ENCODE measurements around the gene MTMR3. TPM values are rescaled to one million over a fixed set of nuclear protein-coding genes. Genes with fewer than 3 reads are reported as not detected.

Gene MTMR3
- total RNA-seq, 1 experiment from 2014 or later = 27.0 TPM

GRCh38 chr22:29925402-29925801 is 42.4 kb downstream of the MTMR3 start:
- ChIA-PET RAD21 (ENCODE audit: low non-redundant PET in 1 of 2, low total read pairs in 2 of 2, uncharacterized antibody in 2 of 2, unreplicated experiment in 2 of 2) (no interaction called here), CTCF (no interaction called here), POLR2A (no interaction called here)
- DNase-seq (ENCODE audit: low read depth, low spot score) (no peak), ATAC-seq (no peak)
- Histone ChIP-seq H3K9me2 (ENCODE audit: insufficient read depth) (no peaks in the 10 kb centered on the region), H3K27ac (ENCODE audit: low read depth, low read length) (no peak overlapping the region), H3K4me1 (ENCODE audit: control insufficient read depth in 1 of 2, insufficient read depth in 2 of 2, low read length in 2 of 2) (no peaks in the 10 kb centered on the region), H3K9me3 (ENCODE audit: control insufficient read depth in 1 of 2, insufficient read depth in 1 of 2, low read depth in 1 of 2, low read length in 2 of 2) (no peaks in the 10 kb centered on the region), H3K36me3 (ENCODE audit: control insufficient read depth in 1 of 2, insufficient read depth in 2 of 2, low read length in 2 of 2) (no peaks in the 10 kb centered on the region), H4K20me1 (ENCODE audit: insufficient read depth) (no peaks in the 10 kb centered on the region; the same call in 1 of the 2 replicates), H3K4me2 (ENCODE audit: low read length) (no peak overlapping the region), H3K27me3 (ENCODE audit: insufficient read depth, low read length) (no peaks in the 10 kb centered on the region), H3K79me2 (ENCODE audit: insufficient read depth, low read length) (peaks cover 54% of the 10 kb centered on the region), H2AFZ (ENCODE audit: low read depth, low read length, poor library complexity, severe bottlenecking) (no peak overlapping the region), H3K9ac (ENCODE audit: low read length) (no peak overlapping the region), H3K4me3 (replicated peaks in 1 of 2; ENCODE audit: low read depth in 1 of 2, low read length in 2 of 2) (no peak overlapping the region)
- no peak for TF ChIP-seq SIN3A (IDR thresholded peaks at IDR 0.05; ENCODE audit: low read depth)
- no peak for TF ChIP-seq CTCF (IDR thresholded peaks at IDR 0.05 in 2 of 3, conservative IDR thresholded peaks at IDR 0.05 in 1 of 3; ENCODE audit: borderline replicate concordance in 1 of 3, insufficient read depth in 1 of 3, low read depth in 2 of 3, low read length in 2 of 3)
- no peak for TF ChIP-seq ATF3 (IDR thresholded peaks at IDR 0.05)
- no peak for TF ChIP-seq ZFX (IDR thresholded peaks at IDR 0.05)
- no peak for TF ChIP-seq ELF1 (IDR thresholded peaks at IDR 0.05; ENCODE audit: borderline replicate concordance, low read depth)
- no peak for TF ChIP-seq RAD21 (IDR thresholded peaks at IDR 0.05; ENCODE audit: low read depth)
- TF ChIP-seq JUND (IDR thresholded peaks at IDR 0.05) = no peak
- TF ChIP-seq SRF (IDR thresholded peaks at IDR 0.05; ENCODE audit: low read depth) = no peak
- TF ChIP-seq EZH2 (IDR thresholded peaks at IDR 0.05) = no peak
- TF ChIP-seq ZNF274 (IDR thresholded peaks at IDR 0.05; ENCODE audit: low read depth, low read length) = no peak
- no peak for TF ChIP-seq POLR2AphosphoS5 (IDR thresholded peaks at IDR 0.05; ENCODE audit: low read depth, low read length)
- no peak for TF ChIP-seq ZBTB33 (IDR thresholded peaks at IDR 0.05; ENCODE audit: extremely low read depth, insufficient replicate concordance, low read length)
- no peak for TF ChIP-seq SP1 (IDR thresholded peaks at IDR 0.05; ENCODE audit: low read depth)
- no peak for TF ChIP-seq REST (IDR thresholded peaks at IDR 0.05; ENCODE audit: low read depth)
- no TSS peak for BruUV-seq (replicated peaks)
- intact Hi-C loops (cut with micrococcal nuclease) = no loop called here

Data from HCT116 (cell line).